Activated CD4-positive, alpha-beta memory T cell treated with anti-CD3 and anti-CD28 coated beads, Interleukin-2, amount 10 ng/mL, durations not matched to agents 7 days and 5 days (primary cell): ENCODE measurements around the gene GTF2A1L. TPM values are rescaled to one million over a fixed set of nuclear protein-coding genes. Genes with fewer than 3 reads are reported as not detected.
"Not testable (repeated sequence)": the region's sequence is repeated elsewhere in the genome, so short reads cannot be mapped to it uniquely, and the experiment has no call there.

Experiments
- CTCF ChIA-PET: fragments of 350-600 bp; sonication (Branson Sonifier 250); formaldehyde crosslinking; loops from one replicate; lab custom pipeline; 2021; ENCODE audit warnings: antibody characterized with exemption, inconsistent platforms; lab: Charles Lee
- POLR2A ChIA-PET: fragments of 350-600 bp; sonication (Branson Sonifier 250); formaldehyde crosslinking; loops from one replicate; lab custom pipeline; 2021; ENCODE audit warnings: antibody characterized with exemption; lab: Charles Lee
- DNase-seq: peaks from one replicate; pipeline ENCODE4 v3.0.0-alpha.2; 2020
- H3K27ac Mint-ChIP-seq: one replicate; pipeline ENCODE4 v1.8.0; 2021; ENCODE audit warnings: mild to moderate bottlenecking, mixed read lengths
- H3K27me3 Mint-ChIP-seq: one replicate; pipeline ENCODE4 v1.8.0; 2021; ENCODE audit warnings: mixed read lengths
- H3K36me3 Mint-ChIP-seq: one replicate; pipeline ENCODE4 v1.8.0; 2021; ENCODE audit warnings: low read depth, mixed read lengths
- H3K4me1 Mint-ChIP-seq: one replicate; pipeline ENCODE4 v1.8.0; 2021; ENCODE audit warnings: mixed read lengths
- H3K4me3 Mint-ChIP-seq: one replicate; pipeline ENCODE4 v1.8.0; 2021; ENCODE audit warnings: mild to moderate bottlenecking, mixed read lengths
- H3K9me3 Mint-ChIP-seq: one replicate; pipeline ENCODE4 v1.8.0; 2021; ENCODE audit warnings: mixed read lengths
- total RNA-seq, 2 experiments: library from RNA; stranded (reverse); gene quantifications; one replicate each; pipeline ENCODE4 v1.2.3, GENCODE V29; 2021

The GTF2A1L gene
- total RNA-seq, 2 experiments from 2014 or later, result not detected

DNA sequence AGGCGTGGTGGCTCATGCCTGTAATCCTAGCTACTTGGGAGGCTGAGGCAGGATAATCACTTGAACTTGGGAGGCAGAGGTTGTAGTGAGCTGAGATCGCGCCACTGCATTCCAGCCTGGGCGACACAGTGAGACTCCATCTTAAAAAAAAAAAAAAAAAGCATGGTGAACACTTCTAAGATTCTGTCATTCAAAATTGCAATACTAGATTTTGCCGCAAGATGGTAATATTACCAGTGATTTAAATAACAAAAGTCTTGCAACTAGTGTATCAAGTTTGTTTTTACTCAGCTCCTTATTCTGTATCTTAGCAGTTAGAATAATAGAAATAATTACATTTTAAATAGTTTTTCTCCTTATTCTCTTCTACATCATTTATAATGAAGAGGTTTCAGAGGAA, 5.0 kb downstream of the GTF2A1L start:
- H3K9me3 Mint-ChIP-seq, H3K4me3 Mint-ChIP-seq, DNase-seq, POLR2A ChIA-PET, H3K4me1 Mint-ChIP-seq, H3K27me3 Mint-ChIP-seq, CTCF ChIA-PET, H3K27ac Mint-ChIP-seq, H3K36me3 Mint-ChIP-seq: not testable (repeated sequence)

DNA sequence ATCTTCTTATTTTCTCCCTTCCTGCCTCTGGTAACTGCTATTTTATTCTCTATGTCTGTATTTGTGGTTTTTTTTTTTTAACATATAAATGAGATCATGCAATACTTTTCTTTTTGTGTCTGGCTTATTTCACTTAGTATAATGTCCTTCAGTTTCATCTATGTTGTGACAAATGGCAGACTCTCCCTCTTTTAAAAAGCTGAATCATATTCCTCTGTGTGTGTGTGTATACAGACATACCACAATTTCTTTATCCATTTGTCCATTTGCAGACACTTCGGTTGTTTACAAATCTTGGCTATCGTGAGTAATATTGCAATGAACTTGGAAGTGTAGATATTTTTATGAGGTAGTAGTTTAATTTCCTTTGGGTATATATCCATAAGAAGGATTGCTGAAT, 7.0 kb downstream of the GTF2A1L start:
- Mint-ChIP-seq H3K27ac (no peak overlapping the region), H3K4me3 (no peak overlapping the region), H3K27me3 (peaks cover 5% of the 10 kb centered on the region), H3K36me3 (no peaks in the 10 kb centered on the region), H3K9me3 (no peaks in the 10 kb centered on the region), H3K4me1 (no peaks in the 10 kb centered on the region)
- ChIA-PET CTCF (no interaction called here), POLR2A (no interaction called here)
- DNase-seq, result no peak

DNA sequence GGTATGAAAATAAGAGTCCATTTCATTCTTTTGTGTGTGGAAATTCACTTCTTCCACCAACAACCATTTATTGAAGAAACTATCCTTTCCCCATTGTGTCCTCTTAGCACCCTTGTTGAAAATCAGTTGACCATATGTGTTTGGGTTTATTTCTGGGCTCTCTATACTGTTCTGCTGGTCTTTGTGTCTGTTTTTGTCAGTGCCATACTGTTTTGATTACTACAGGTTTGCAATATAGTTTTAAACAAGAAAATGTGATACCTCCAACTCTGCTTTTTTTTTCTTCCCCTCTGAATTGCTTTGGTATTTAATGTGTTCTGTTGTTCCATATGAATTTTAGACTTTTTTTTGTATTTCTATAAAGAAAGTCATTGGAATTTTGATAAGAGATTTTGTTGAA, 8.4 kb downstream of the GTF2A1L start:
- DNase-seq, result no peak
- no peaks in the 10 kb centered on the region for H3K4me1 Mint-ChIP-seq
- ChIA-PET POLR2A (no interaction called here), CTCF (no interaction called here)
- H3K9me3 Mint-ChIP-seq, result no peaks in the 10 kb centered on the region
- H3K27me3 Mint-ChIP-seq, result peaks cover 5% of the 10 kb centered on the region
- H3K27ac Mint-ChIP-seq, result no peak overlapping the region
- no peak overlapping the region for H3K4me3 Mint-ChIP-seq
- no peaks in the 10 kb centered on the region for H3K36me3 Mint-ChIP-seq

DNA sequence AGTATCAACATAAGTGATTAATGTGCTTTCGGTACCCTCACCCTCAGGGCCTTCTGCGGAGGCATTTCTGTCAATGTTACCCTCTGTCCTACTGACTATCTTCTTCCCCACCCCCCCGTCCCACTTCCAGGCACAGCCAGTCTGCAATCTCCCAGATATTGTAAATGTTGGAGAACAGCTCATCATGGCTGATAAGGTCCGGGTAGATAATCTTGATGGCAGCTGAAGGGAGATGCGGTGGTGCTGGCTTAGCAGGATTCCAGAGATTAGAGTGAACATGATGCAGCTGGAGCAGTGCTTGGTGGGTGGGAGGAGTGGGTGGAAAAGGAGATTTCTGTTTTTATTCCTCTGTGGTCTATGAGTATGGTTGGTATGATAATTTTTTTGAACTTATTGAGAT, 15.5 kb downstream of the GTF2A1L start:
- Mint-ChIP-seq H3K4me1 (no peaks in the 10 kb centered on the region), H3K27me3 (peaks cover 6% of the 10 kb centered on the region), H3K4me3 (no peak overlapping the region), H3K36me3 (no peaks in the 10 kb centered on the region), H3K9me3 (peaks cover 5% of the 10 kb centered on the region), H3K27ac (no peak overlapping the region)
- ChIA-PET CTCF (no interaction called here), POLR2A (no interaction called here)
- DNase-seq, result no peak

DNA sequence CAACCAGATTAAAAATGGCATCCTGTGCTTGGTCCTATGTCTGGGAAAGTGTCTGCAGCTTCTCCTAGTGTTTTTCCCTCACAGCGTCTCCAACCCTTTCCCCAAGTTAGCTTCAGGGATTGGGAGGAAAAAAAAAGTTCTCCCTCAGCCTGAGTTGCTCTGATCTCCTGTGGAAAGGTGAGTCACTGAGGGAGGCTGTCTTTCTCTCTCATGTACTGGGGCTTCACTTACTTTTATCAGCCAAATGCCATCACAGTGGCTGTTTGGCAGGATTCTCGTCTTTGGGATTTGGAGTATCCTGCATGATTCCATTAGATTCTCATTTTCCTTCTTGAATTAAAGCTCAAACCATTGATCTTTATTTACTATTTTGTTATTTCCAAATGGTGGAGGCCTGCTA, 18.1 kb downstream of the GTF2A1L start:
- DNase-seq, result no peak
- peaks cover 5% of the 10 kb centered on the region for H3K9me3 Mint-ChIP-seq
- peaks cover 19% of the 10 kb centered on the region for H3K27me3 Mint-ChIP-seq
- H3K27ac Mint-ChIP-seq, result no peak overlapping the region
- H3K4me1 Mint-ChIP-seq, result no peaks in the 10 kb centered on the region
- ChIA-PET POLR2A (no interaction called here), CTCF (no interaction called here)
- no peak overlapping the region for H3K4me3 Mint-ChIP-seq
- no peaks in the 10 kb centered on the region for H3K36me3 Mint-ChIP-seq

DNA sequence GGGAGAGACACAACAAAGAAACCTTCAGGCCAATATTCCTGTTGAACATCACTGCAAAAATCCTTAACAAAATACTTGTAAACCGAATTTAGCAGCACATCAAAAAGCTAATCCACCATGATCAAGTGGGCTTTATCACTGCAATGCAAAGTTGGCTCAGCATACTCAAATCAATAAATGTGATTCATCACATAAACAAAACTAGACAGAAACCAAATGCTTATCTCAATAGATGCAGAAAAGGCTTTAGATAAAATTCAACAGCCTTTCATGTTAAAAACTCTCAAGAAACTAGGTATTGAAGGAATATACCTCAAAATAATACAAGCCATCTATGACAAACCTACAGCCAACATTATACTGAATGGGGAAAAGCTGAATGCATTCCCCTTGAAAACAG, 20.6 kb downstream of the GTF2A1L start:
- no peak for DNase-seq
- peaks cover 19% of the 10 kb centered on the region for H3K27me3 Mint-ChIP-seq
- H3K36me3 Mint-ChIP-seq, result no peaks in the 10 kb centered on the region
- CTCF ChIA-PET, result no interaction called here
- POLR2A ChIA-PET, result no interaction called here
- no peak overlapping the region for H3K4me3 Mint-ChIP-seq
- no peaks in the 10 kb centered on the region for H3K4me1 Mint-ChIP-seq
- peaks cover 5% of the 10 kb centered on the region for H3K9me3 Mint-ChIP-seq
- H3K27ac Mint-ChIP-seq, result no peak overlapping the region

DNA sequence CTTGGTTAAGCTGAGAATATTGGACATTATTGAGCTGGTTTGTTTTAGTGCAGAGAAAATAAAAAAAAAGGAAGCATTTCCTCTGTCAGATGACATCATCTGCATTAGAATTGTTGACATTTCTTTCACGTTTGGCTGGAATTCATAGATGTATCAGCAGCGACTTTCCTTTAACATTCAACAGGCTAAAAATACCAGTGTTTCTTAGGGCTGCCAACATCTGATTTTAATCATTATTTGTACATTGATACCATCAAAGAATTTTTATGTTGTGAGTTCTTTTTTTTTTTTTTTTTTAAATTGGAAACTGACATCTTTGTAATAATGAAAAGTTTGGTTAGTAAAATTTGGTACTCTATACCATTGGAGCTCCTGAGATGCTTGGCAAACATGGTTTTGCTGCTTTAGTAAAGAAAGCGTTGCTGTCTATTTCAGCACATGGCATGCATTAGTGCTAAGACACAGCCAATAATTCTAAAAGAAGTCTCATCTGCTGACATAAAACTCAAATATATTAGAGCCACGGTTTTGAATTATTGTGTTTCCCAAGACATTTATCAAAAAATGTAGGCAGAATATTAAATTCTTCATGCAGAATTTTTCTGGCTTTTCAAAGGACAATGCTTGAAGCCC, 33.6 kb downstream of the GTF2A1L start:
- H3K9me3 Mint-ChIP-seq, result no peaks in the 10 kb centered on the region
- CTCF ChIA-PET, result no interaction called here
- peaks cover 4% of the 10 kb centered on the region for H3K27me3 Mint-ChIP-seq
- no peaks in the 10 kb centered on the region for H3K36me3 Mint-ChIP-seq
- H3K27ac Mint-ChIP-seq, result no peak overlapping the region
- no peak for DNase-seq
- POLR2A ChIA-PET, result no interaction called here
- no peaks in the 10 kb centered on the region for H3K4me1 Mint-ChIP-seq
- H3K4me3 Mint-ChIP-seq, result no peak overlapping the region

DNA sequence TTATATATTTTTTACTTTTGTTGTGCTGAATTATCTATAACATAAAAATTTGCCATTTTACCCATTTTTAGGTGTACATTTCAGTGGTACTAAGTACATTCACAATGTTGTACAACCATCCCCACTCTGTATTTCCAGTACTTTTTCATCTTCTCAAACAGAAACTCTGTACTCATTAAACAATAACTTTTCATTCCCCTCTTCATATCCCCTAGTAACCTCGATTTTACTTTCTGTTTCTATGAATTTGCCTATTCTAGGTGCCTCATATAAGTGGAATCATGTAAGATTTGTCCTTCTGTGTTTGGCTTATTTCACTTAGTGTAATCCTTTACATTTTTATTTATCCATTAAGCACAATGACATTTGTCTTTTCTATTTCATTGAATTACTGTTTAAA, 51.3 kb downstream of the GTF2A1L start:
- ChIA-PET POLR2A (no interaction called here), CTCF (no interaction called here)
- DNase-seq, result no peak
- Mint-ChIP-seq H3K4me3 (no peak overlapping the region), H3K27me3 (peaks cover 4% of the 10 kb centered on the region), H3K9me3 (no peaks in the 10 kb centered on the region), H3K27ac (no peak overlapping the region), H3K36me3 (no peaks in the 10 kb centered on the region), H3K4me1 (no peaks in the 10 kb centered on the region)

DNA sequence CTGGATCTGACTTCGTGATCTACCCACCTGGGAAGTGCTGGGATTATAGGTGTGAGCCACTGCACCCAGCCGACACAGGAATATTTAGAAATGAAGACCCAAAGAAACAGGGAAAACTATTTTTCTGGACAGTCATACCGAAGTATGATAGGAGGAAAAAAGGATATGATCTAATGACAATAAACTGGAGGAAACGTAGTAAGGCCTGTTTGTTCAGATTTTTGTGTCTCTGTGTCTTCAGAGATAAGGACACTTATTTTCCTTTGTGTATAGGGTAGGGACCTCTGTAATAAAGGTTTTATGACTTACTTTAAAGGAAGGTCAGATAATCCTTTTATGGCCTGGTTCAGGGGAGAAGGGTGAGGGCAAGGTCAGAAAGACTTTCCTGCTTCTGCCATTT, 55.9 kb downstream of the GTF2A1L start:
- ChIA-PET POLR2A (no interaction called here), CTCF (no interaction called here)
- no peak overlapping the region for H3K4me3 Mint-ChIP-seq

DNA sequence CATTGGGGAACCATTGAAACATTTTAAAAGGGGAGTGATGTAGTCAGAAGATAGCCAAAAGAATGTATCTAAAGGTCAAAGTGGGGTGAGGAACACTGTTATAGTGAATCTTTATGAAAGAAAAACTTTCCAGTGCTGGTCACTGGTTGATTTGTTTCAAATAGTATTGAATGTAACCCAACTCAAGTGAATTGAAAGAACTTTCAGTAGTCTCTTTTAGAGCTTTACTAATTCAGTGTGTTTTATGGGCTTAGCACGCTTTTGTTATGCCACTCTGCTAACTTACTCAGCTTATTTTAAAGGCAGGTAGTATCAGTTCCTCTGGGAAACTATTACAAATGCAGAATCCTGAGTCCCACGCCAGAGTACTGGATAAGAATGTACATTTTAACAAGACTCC, 57.3 kb downstream of the GTF2A1L start:
- Mint-ChIP-seq H3K27ac (no peak overlapping the region), H3K27me3 (peaks cover 4% of the 10 kb centered on the region), H3K9me3 (no peaks in the 10 kb centered on the region), H3K36me3 (no peaks in the 10 kb centered on the region), H3K4me1 (no peaks in the 10 kb centered on the region), H3K4me3 (no peak overlapping the region)
- no peak for DNase-seq
- ChIA-PET CTCF (no interaction called here), POLR2A (no interaction called here)

More for the DNA sequence above, 55.9 kb downstream of the GTF2A1L start:
- no peak for DNase-seq
- no peaks in the 10 kb centered on the region for H3K36me3 Mint-ChIP-seq
- no peak overlapping the region for H3K27ac Mint-ChIP-seq
- peaks cover 7% of the 10 kb centered on the region for H3K27me3 Mint-ChIP-seq
- H3K4me1 Mint-ChIP-seq, result no peaks in the 10 kb centered on the region
- H3K9me3 Mint-ChIP-seq, result no peaks in the 10 kb centered on the region

DNA sequence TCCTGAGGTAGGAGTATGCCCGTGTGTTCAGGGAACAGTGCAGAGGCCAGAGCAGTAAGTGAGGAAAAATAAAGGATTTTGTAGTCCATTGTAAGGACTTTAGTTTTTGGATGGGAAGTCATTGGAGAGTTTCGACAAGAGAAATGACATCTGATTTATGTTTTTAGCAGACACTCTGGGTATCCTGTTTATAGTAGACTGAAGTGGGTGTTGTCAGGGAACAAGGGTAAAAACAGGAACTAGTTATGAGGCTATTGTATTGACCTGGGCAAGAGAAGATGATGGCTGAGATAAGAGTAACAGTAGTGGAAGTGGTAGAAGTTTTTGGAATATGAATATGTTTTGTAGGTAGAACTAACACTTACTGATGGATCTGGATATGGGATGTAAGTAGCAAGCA, 59.8 kb downstream of the GTF2A1L start:
- peaks cover 4% of the 10 kb centered on the region for H3K27me3 Mint-ChIP-seq
- H3K27ac Mint-ChIP-seq, result no peak overlapping the region
- no peak overlapping the region for H3K4me3 Mint-ChIP-seq
- no peak for DNase-seq
- H3K36me3 Mint-ChIP-seq, result no peaks in the 10 kb centered on the region
- ChIA-PET CTCF (no interaction called here), POLR2A (no interaction called here)
- no peaks in the 10 kb centered on the region for H3K4me1 Mint-ChIP-seq
- H3K9me3 Mint-ChIP-seq, result no peaks in the 10 kb centered on the region

DNA sequence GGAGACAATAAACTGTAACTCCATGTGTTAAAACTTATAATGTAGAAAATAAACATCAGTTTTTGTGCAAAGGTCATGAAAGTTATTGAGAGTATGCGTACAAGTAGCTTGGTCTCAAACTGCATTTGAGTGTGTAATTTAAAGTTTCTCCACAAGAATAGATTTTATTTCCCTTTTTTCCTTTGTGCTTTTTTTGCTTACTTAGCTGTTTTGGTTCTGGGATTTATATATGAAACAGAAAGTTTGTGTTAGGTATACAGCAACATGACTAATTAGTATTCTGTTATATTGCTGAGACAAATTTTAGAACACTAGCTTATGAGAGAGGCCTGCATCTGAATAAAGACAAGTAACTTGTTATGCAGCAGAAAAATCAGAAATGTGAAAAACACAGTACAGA, 67.5 kb downstream of the GTF2A1L start:
- H3K27me3 Mint-ChIP-seq, result peaks cover 7% of the 10 kb centered on the region
- H3K27ac Mint-ChIP-seq, result no peak overlapping the region
- H3K36me3 Mint-ChIP-seq, result no peaks in the 10 kb centered on the region
- H3K4me1 Mint-ChIP-seq, result no peaks in the 10 kb centered on the region
- no peaks in the 10 kb centered on the region for H3K9me3 Mint-ChIP-seq
- ChIA-PET POLR2A (no interaction called here), CTCF (no interaction called here)
- no peak for DNase-seq
- H3K4me3 Mint-ChIP-seq, result no peak overlapping the region

DNA sequence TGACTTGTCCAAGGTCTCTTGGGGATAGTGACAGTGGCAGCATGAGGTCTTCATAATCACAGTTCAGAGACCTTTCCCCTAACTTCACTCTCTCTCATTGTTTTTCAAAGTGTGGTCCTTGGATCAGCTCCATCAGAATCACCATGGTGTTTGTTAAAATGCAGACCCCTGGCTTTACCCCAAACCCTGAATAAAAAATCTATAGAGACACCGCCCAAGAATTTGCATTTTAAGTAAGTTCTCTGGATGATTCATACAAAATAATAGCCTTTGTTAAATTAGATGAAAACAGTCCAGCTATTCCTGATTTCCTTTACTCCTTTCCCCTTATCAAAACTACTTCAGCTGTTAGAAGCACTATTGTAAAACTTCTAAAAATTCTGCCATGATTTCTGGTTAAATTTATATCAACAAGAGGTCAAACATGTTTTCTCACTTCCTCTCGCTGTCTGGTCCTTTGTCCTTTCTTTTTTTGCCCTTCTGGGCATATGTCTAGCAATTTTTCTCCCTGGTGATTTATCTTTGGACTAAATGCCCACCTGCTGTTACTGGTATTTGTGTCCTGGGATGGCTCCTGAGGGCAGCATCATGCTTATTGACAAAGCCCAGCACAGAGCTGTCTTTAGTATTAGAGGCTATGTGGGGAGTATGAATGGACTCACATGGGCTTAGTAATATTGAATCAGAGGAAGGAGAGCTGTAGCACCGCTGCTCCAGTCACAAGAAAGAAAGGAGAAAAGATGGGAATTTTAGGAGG, 74.5 kb downstream of the GTF2A1L start:
- H3K27ac Mint-ChIP-seq, result no peak overlapping the region
- CTCF ChIA-PET, result no interaction called here
- no peak for DNase-seq
- H3K9me3 Mint-ChIP-seq, result no peaks in the 10 kb centered on the region
- POLR2A ChIA-PET, result no interaction called here
- no peaks in the 10 kb centered on the region for H3K4me1 Mint-ChIP-seq
- no peak overlapping the region for H3K4me3 Mint-ChIP-seq
- H3K36me3 Mint-ChIP-seq, result no peaks in the 10 kb centered on the region
- peaks cover 9% of the 10 kb centered on the region for H3K27me3 Mint-ChIP-seq

DNA sequence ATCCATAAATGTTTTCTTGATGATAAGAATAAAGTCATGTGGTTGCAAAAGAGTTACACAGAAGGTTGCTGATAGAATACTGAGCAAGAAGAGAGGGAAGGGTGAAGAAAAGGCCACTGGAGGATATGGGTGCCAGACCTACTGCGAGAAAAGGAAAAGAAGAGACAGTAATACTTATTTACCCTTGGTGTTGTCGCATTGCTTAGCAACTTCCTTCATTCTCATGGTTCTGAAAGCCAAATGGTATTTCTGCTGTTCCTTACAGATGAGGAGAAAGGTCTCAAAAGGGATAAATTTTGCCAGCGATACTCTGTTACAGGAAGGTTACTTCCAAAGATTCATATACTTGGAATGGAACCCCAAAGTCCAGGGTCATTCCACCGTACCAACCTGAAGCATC, 75.4 kb downstream of the GTF2A1L start:
- DNase-seq, result no peak
- Mint-ChIP-seq H3K36me3 (no peaks in the 10 kb centered on the region), H3K27ac (no peak overlapping the region), H3K4me1 (no peaks in the 10 kb centered on the region), H3K27me3 (peaks cover 11% of the 10 kb centered on the region), H3K9me3 (no peaks in the 10 kb centered on the region), H3K4me3 (no peak overlapping the region)
- CTCF ChIA-PET, result no interaction called here
- POLR2A ChIA-PET, result no interaction called here
